H1 (cell line): ENCODE results near the gene H6PD. TPM values are rescaled to one million over a fixed set of nuclear protein-coding genes. Genes with fewer than 3 reads are reported as not detected.

Experiments
- CTCF ChIA-PET: fragments of 300-600 bp; sonication (Branson Sonifier 250); formaldehyde crosslinking; loops from one replicate; lab custom pipeline; 2021; ENCODE audit not compliant: partially characterized antibody; lab: Charles Lee
- POLR2A ChIA-PET: fragments of 300-600 bp; sonication (Branson Sonifier 250); formaldehyde crosslinking; loops from one replicate; lab custom pipeline; 2021; ENCODE audit warnings: inconsistent platforms; ENCODE audit not compliant: partially characterized antibody; lab: Charles Lee
- DNase-seq, 2 experiments: peaks; one replicate each; pipeline versions ENCODE4 v3.0.0 to v3.0.0-alpha.2; 2010 to 2022; ENCODE audit warnings: low spot score in 2 of 2, low read depth in 1 of 2, mixed read lengths in 1 of 2
- FAIRE-seq: peaks from 2 replicates; lab custom pipeline; 2011; peaks lifted over from hg19 to GRCh38; lab: Jason Lieb, UNC
- H2AFZ ChIP-seq: 2 replicates; pipeline ENCODE4 v1.8.1; 2012; ENCODE audit warnings: low read length, inconsistent platforms
- H2AK5ac ChIP-seq: 2 replicates; pipeline ENCODE4 v1.6.1; 2013; ENCODE audit warnings: low read depth, low read length
- H2BK120ac ChIP-seq: replicated peaks from 2 replicates; pipeline ENCODE3; 2013; ENCODE audit warnings: low read depth, low read length, inconsistent platforms
- H2BK12ac ChIP-seq: 2 replicates; pipeline ENCODE4 v1.6.1; 2013; ENCODE audit warnings: low read depth, low read length
- H2BK15ac ChIP-seq: 2 replicates; pipeline ENCODE4 v1.6.1; 2013; ENCODE audit warnings: low read length
- H2BK20ac ChIP-seq: 2 replicates; pipeline ENCODE4 v1.6.1; 2013; ENCODE audit warnings: low read length
- H2BK5ac ChIP-seq: 2 replicates; pipeline ENCODE4 v1.6.1; 2013; ENCODE audit warnings: low read depth, low read length
- H3K14ac ChIP-seq: 2 replicates; pipeline ENCODE4 v1.6.1; 2013; ENCODE audit warnings: inconsistent platforms; ENCODE audit not compliant: insufficient read length
- H3K18ac ChIP-seq: 2 replicates; pipeline ENCODE4 v1.6.1; 2013; ENCODE audit warnings: low read length; ENCODE audit errors: extremely low read depth
- H3K23ac ChIP-seq: 2 replicates; pipeline ENCODE4 v1.6.1; 2013; ENCODE audit warnings: inconsistent platforms; ENCODE audit not compliant: insufficient read length
- H3K23me2 ChIP-seq: 2 replicates; pipeline ENCODE4 v1.6.1; 2013; ENCODE audit warnings: low read depth, low read length
- H3K27ac ChIP-seq: 2 replicates; pipeline ENCODE4 v1.6.1; 2011; ENCODE audit warnings: low read depth, low read length, inconsistent platforms
- H3K27me3 ChIP-seq, 4 experiments: replicated peaks in 1 of 4; 1 replicate in 1 of 4; 2 replicates in 3 of 4; pipeline versions ENCODE4 v1.6.1 to v1.8.1; 2011 to 2013; ENCODE audit warnings: low read length in 3 of 4, mild to moderate bottlenecking in 3 of 4, inconsistent platforms in 2 of 4, mixed read lengths in 2 of 4, moderate library complexity in 1 of 4; ENCODE audit not compliant: control insufficient read depth in 3 of 4, insufficient read depth in 3 of 4; ENCODE audit errors: extremely low read depth in 1 of 4
- H3K36me3 ChIP-seq, 4 experiments: 2 replicates each; pipeline versions ENCODE4 v1.6.1 to v1.8.1; 2011 to 2013; ENCODE audit warnings: mild to moderate bottlenecking in 4 of 4, low read length in 3 of 4, moderate library complexity in 2 of 4, control low read depth in 1 of 4, inconsistent platforms in 1 of 4; ENCODE audit not compliant: insufficient read depth in 4 of 4, control insufficient read depth in 2 of 4
- H3K4ac ChIP-seq: replicated peaks from 2 replicates; pipeline ENCODE3; 2013; ENCODE audit warnings: low read length, low read depth, mixed read lengths, inconsistent platforms; ENCODE audit not compliant: insufficient read length
- H3K4me1 ChIP-seq, 4 experiments: replicated peaks in 1 of 4; 1 replicate in 1 of 4; 2 replicates in 3 of 4; pipeline versions ENCODE4 v1.6.1 to v1.8.1; 2011 to 2013; ENCODE audit warnings: low read length in 3 of 4, inconsistent platforms in 2 of 4, mixed read lengths in 1 of 4; ENCODE audit not compliant: insufficient read depth in 4 of 4, control insufficient read depth in 3 of 4
- H3K4me2 ChIP-seq, 2 experiments: 2 replicates each; pipeline versions ENCODE4 v1.6.1 to v1.8.1; 2011 to 2013; ENCODE audit warnings: low read depth in 2 of 2, low read length in 2 of 2, control low read depth in 1 of 2, inconsistent platforms in 1 of 2, mild to moderate bottlenecking in 1 of 2; ENCODE audit not compliant: insufficient read depth in 1 of 2
- H3K4me3 ChIP-seq, 4 experiments: fragments of 200-600, 300-600 bp in 1 of 4; sonication (generic), shearing (Covaris generic), sonication (Bioruptor Twin) in 1 of 4; 2 replicates each; pipeline versions ENCODE4 v1.5.1 to v1.8.1; 2011 to 2016; ENCODE audit warnings: low read length in 4 of 4, low read depth in 3 of 4, control low read depth in 2 of 4, inconsistent platforms in 2 of 4, mild to moderate bottlenecking in 2 of 4, mixed read lengths in 1 of 4, moderate library complexity in 1 of 4; ENCODE audit not compliant: insufficient read depth in 2 of 4; ENCODE audit errors: extremely low read depth in 1 of 4
- H3K56ac ChIP-seq: replicated peaks from 2 replicates; pipeline ENCODE3; 2013; ENCODE audit warnings: low read depth, mild to moderate bottlenecking, mixed read lengths, low read length, inconsistent platforms; ENCODE audit not compliant: insufficient read length
- H3K79me1 ChIP-seq: 2 replicates; pipeline ENCODE4 v1.6.1; 2013; ENCODE audit warnings: low read depth, low read length, control low read depth
- H3K79me2 ChIP-seq, 2 experiments: 2 replicates each; pipeline versions ENCODE4 v1.6.1 to v1.8.1; 2012 to 2013; ENCODE audit warnings: low read length in 2 of 2, mild to moderate bottlenecking in 2 of 2, inconsistent platforms in 1 of 2; ENCODE audit not compliant: insufficient read depth in 2 of 2, control insufficient read depth in 1 of 2
- H3K9ac ChIP-seq, 4 experiments: replicated peaks in 1 of 4; 1 replicate in 1 of 4; 2 replicates in 3 of 4; pipeline versions ENCODE4 v1.6.1 to v1.8.1; 2011 to 2013; ENCODE audit warnings: low read depth in 3 of 4, low read length in 3 of 4, control low read depth in 2 of 4, mild to moderate bottlenecking in 2 of 4, moderate library complexity in 2 of 4, inconsistent platforms in 1 of 4; ENCODE audit errors: extremely low read depth in 1 of 4
- H3K9me3 ChIP-seq, 2 experiments: 2 replicates each; pipeline versions ENCODE4 v1.6.1 to v1.8.1; 2012 to 2013; ENCODE audit warnings: mild to moderate bottlenecking in 2 of 2, moderate library complexity in 2 of 2, control low read depth in 1 of 2, inconsistent platforms in 1 of 2, low read depth in 1 of 2, low read length in 1 of 2, mixed read lengths in 1 of 2; ENCODE audit not compliant: insufficient read depth in 2 of 2
- H4K20me1 ChIP-seq, 2 experiments: replicated peaks in 1 of 2; 2 replicates each; pipeline versions ENCODE3 to v1.8.1; 2011 to 2013; ENCODE audit warnings: inconsistent platforms in 2 of 2, low read length in 2 of 2, mild to moderate bottlenecking in 1 of 2; ENCODE audit not compliant: insufficient read depth in 2 of 2, control insufficient read depth in 1 of 2
- H4K5ac ChIP-seq: 2 replicates; pipeline ENCODE4 v1.6.1; 2013; ENCODE audit warnings: low read length, low read depth, mixed read lengths, inconsistent platforms; ENCODE audit not compliant: insufficient read length
- H4K8ac ChIP-seq: 2 replicates; pipeline ENCODE4 v1.8.0; 2013; ENCODE audit warnings: mild to moderate bottlenecking, moderate library complexity, low read length, inconsistent platforms; ENCODE audit not compliant: insufficient read depth; ENCODE audit errors: extremely low read depth
- H4K91ac ChIP-seq: replicated peaks from 2 replicates; pipeline ENCODE3; 2013; ENCODE audit warnings: low read length, mixed read lengths, inconsistent platforms; ENCODE audit not compliant: insufficient read length
- BCL11A ChIP-seq, 2 experiments: IDR thresholded peaks; one replicate each; pipeline ENCODE4 v1.6.1; 2011; ENCODE audit warnings: low read depth in 2 of 2, low read length in 2 of 2, mild to moderate bottlenecking in 2 of 2
- CREB1 ChIP-seq: IDR thresholded peaks from 2 replicates; pipeline ENCODE4 v1.6.1; 2012; ENCODE audit warnings: inconsistent platforms
- EZH2 ChIP-seq: fragments of 200-600 bp; sonication (generic); IDR thresholded peaks from 2 replicates; pipeline ENCODE4 v1.7.1; 2012; ENCODE audit warnings: low read depth, mild to moderate bottlenecking, moderate library complexity, low read length, inconsistent platforms; ENCODE audit not compliant: severe bottlenecking
- JUN ChIP-seq: IDR thresholded peaks from 2 replicates; pipeline ENCODE4 v1.6.1; 2011; ENCODE audit warnings: low read depth, mild to moderate bottlenecking, improper control_type of control experiment, low read length
- NRF1 ChIP-seq: IDR thresholded peaks from 2 replicates; pipeline ENCODE4 v1.6.1; 2011; ENCODE audit warnings: mild to moderate bottlenecking, low read depth, low read length, improper control_type of control experiment
- RFX5 ChIP-seq: IDR thresholded peaks from 2 replicates; pipeline ENCODE4 v1.6.1; 2011; ENCODE audit warnings: low read depth, low read length, improper control_type of control experiment, borderline replicate concordance
- SP1 ChIP-seq: IDR thresholded peaks from 2 replicates; pipeline ENCODE4 v1.6.1; 2011; ENCODE audit warnings: low read depth, low read length
- SRF ChIP-seq: IDR thresholded peaks from 2 replicates; pipeline ENCODE4 v1.6.1; 2011; ENCODE audit warnings: mild to moderate bottlenecking, low read depth, low read length, moderate library complexity
- WGBS, 2 experiments: shearing (Covaris generic) in 1 of 2; methylation state at CpG; one replicate each; pipeline versions ENCODE4 v1.1.6 to v1.1.7; 2013 to 2015; ENCODE audit warnings: low lambda C conversion rate in 2 of 2, mixed read lengths in 2 of 2, inconsistent platforms in 1 of 2, low coverage in 1 of 2, missing lambda C conversion rate in 1 of 2; ENCODE audit not compliant: insufficient replicate concordance in 2 of 2, insufficient coverage in 1 of 2, insufficient read length in 1 of 2; ENCODE audit errors: extremely low coverage in 1 of 2, missing lambda C conversion rate in 1 of 2; 5-methylcytosine and 5-hydroxymethylcytosine counted together
- polyA plus RNA-seq, 7 experiments: library from polyadenylated mRNA; depleted of rRNA in 3 of 7; stranded (reverse) in 5 of 7; unstranded in 2 of 7; fragments of >200 nt in 5 of 7; fragments of 200-250 nt in 2 of 7; gene quantifications; 1 replicate in 5 of 7; 2 replicates in 1 of 7; 4 replicates in 1 of 7; pipeline versions ENCODE4 v1.2.1 to v1.2.3, GENCODE V29; 2011 to 2013; ENCODE audit warnings: missing spikeins in 2 of 7, mixed read lengths in 2 of 7
- total RNA-seq: library from RNA; stranded (reverse); fragmentation: NEBNext Ultra II Directional; extraction: Animal tissue kit (Norgen Biotek cat#: 25700); gene quantifications from 2 replicates; pipeline ENCODE4 v1.2.1, GENCODE V29; 2021
- TF ChIP-seq, protein P1 (sequence below): IDR thresholded peaks from 2 replicates; pipeline ENCODE4 v1.6.1; 2012; ENCODE audit warnings: inconsistent platforms
- TF ChIP-seq, protein P2 (sequence below), 3 experiments: IDR thresholded peaks; 1 replicate in 2 of 3; 2 replicates in 1 of 3; pipeline versions ENCODE4 v1.5.1 to v1.6.1; 2011; ENCODE audit warnings: low read length in 3 of 3, mild to moderate bottlenecking in 3 of 3, inconsistent platforms in 2 of 3, low read depth in 1 of 3, moderate library complexity in 1 of 3; ENCODE audit not compliant: insufficient read depth in 1 of 3; ENCODE audit errors: control extremely low read depth in 1 of 3

The H6PD gene
- total and polyA plus RNA-seq, 2 of the 8 experiments (the other 6 are each of a cell fraction or from before 2014, with no cell fraction given), result 3.6 to 3.8 TPM

DNA sequence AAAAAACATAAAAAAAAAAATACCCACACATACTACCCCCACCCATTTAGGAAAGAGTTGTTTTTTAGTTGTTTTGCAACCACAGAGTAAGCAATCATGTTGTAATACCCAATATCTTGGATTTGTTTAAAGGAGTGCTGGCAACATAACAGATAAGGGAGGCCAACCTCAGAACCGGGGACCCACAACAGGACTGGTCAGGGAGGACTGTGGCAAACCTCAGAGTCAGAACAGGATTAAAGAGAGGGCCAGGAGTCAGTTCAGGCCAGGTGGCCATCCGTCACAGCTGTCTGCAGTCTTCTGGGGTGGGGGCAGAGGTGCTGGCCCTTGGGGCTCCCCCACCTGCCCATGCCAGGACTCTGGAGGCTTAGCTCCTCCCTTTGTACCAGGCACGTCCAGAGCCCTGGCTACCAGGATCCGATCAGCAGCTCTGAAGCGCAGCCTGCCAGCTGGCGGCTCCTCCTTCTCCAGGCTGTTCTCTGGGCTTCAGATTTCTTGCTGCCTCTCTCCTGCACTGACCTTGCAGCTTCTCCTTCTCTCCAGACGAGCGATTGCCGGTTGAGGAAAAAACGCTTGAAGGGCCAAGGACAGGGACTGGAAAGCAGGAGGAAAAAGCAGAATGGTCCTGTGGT lies 7.9 kb downstream of the H6PD start:
- 76% methylated on average over 9 of the region's 10 CpGs; no CpG with 5 or more reads in 1 of the 2 experiments for WGBS, 2 experiments
- TF ChIP-seq SP1 (no peak), EZH2 (no peak), BCL11A (IDR thresholded peaks at IDR 0.05; ENCODE audit: low read depth in 2 of 2, low read length in 2 of 2) (no peak), SRF (no peak), JUN (no peak), NRF1 (no peak), RFX5 (no peak), CREB1 (no peak)
- TF ChIP-seq, protein P1, sequence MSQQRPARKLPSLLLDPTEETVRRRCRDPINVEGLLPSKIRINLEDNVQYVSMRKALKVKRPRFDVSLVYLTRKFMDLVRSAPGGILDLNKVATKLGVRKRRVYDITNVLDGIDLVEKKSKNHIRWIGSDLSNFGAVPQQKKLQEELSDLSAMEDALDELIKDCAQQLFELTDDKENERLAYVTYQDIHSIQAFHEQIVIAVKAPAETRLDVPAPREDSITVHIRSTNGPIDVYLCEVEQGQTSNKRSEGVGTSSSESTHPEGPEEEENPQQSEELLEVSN, result no peak
- TF ChIP-seq, protein P2, sequence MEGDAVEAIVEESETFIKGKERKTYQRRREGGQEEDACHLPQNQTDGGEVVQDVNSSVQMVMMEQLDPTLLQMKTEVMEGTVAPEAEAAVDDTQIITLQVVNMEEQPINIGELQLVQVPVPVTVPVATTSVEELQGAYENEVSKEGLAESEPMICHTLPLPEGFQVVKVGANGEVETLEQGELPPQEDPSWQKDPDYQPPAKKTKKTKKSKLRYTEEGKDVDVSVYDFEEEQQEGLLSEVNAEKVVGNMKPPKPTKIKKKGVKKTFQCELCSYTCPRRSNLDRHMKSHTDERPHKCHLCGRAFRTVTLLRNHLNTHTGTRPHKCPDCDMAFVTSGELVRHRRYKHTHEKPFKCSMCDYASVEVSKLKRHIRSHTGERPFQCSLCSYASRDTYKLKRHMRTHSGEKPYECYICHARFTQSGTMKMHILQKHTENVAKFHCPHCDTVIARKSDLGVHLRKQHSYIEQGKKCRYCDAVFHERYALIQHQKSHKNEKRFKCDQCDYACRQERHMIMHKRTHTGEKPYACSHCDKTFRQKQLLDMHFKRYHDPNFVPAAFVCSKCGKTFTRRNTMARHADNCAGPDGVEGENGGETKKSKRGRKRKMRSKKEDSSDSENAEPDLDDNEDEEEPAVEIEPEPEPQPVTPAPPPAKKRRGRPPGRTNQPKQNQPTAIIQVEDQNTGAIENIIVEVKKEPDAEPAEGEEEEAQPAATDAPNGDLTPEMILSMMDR (IDR thresholded peaks at IDR 0.05; ENCODE audit: control extremely low read depth in 1 of 3, insufficient read depth in 1 of 3, low read depth in 1 of 3, low read length in 3 of 3), result no peak

More for the DNA sequence above, 7.9 kb downstream of the H6PD start:
- no peak overlapping the region for H3K23ac ChIP-seq
- no peaks in the 10 kb centered on the region for H3K9me3 ChIP-seq
- FAIRE-seq (no peak), DNase-seq (no peak)
- no peak overlapping the region for H2BK12ac ChIP-seq
- CTCF ChIA-PET, result interaction anchor here (0.8 to 12.2 kb wide), 7 partner anchors 9 to 331 kb away, joined by 3 to 127 read pairs (median 4); partner anchors contain the start of gene H6PD
- H3K18ac ChIP-seq, result no peak overlapping the region
- no peak overlapping the region for H2BK120ac ChIP-seq
- no peak overlapping the region for H3K14ac ChIP-seq
- H4K8ac ChIP-seq, result no peak overlapping the region
- H3K4ac ChIP-seq, result no peak overlapping the region
- no peak overlapping the region for H2BK20ac ChIP-seq
- H3K36me3 ChIP-seq, result no peaks in the 10 kb centered on the region
- H3K9ac ChIP-seq, result no peak overlapping the region; a peak in 1 of 7 replicates
- H3K79me2 ChIP-seq, result no peaks in the 10 kb centered on the region
- no peaks in the 10 kb centered on the region for H3K79me1 ChIP-seq
- H3K4me2 ChIP-seq, result no peak overlapping the region
- H3K56ac ChIP-seq, result no peak overlapping the region
- no peaks in the 10 kb centered on the region for H3K23me2 ChIP-seq
- no peak overlapping the region for H4K5ac ChIP-seq
- no peaks in the 10 kb centered on the region; a peak in 1 of 7 replicates for H3K27me3 ChIP-seq
- no peak overlapping the region for H3K4me3 ChIP-seq
- H3K27ac ChIP-seq, result no peak overlapping the region
- no peak overlapping the region for H2AFZ ChIP-seq
- H2BK15ac ChIP-seq, result no peak overlapping the region
- H4K91ac ChIP-seq, result no peak overlapping the region
- no peak overlapping the region for H2AK5ac ChIP-seq
- no peaks in the 10 kb centered on the region for H4K20me1 ChIP-seq
- H3K4me1 ChIP-seq, result peaks cover 5 to 16% (median 12%) of the 10 kb centered on the region in 4 experiments; a peak in 6 of 7 replicates
- POLR2A ChIA-PET, result interaction anchor here (1.1 to 1.6 kb wide), 2 partner anchors 10 to 13 kb away, joined by 3 to 5 read pairs; no protein-coding TSS in a partner anchor
- H2BK5ac ChIP-seq, result no peak overlapping the region
